GM12801 (cell line): Measurements from ENCODE around the gene BMPR1A.

Experiments used
- CTCF ChIP-seq: IDR thresholded peaks from one replicate; pipeline ENCODE4 v1.5.1; 2011; ENCODE audit warnings: control low read depth; ENCODE audit not compliant: insufficient read length; ENCODE audit errors: extremely low read depth

The BMPR1A gene

DNA sequence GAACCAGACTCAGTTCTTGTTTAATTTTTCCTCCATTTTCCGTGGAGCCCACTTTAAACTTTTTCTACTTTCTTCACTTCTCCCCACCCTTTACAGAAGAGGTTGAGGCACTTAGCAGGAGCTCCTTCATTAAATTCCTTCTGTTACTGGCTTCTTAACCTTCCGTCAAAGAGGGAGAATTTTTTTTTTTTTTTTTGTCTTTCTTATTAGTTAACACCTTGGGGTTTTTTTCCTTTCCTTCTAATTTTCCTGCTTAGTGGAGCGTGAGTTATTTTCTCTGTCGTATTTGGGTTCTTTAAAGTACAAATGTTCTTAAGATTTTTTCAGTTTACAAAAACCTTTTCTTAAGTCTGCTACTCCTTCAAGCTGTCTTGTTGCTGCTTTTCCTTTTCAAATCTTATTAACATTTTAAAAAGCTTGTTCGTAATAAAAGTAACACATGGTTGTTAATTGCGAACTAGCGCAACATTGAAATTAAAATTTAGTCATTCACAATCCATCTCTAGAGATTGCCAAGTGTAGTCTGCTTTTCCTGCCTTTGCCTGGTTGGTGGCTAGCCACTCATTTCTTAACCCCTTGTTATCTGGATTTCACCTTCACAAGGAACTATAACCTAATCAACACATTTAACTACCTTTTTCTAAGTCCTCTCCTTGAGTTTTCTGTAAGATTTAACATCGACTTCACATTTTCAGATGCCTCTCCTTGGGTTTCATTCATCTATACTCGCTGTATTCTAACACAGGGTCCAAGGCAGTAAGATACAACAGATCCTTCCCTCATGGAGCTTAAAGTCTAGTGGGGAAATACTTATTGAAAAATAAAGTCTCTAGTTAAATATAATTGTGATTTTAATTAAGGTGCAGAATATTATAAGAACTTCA lies 2.0 kb downstream of the BMPR1A start:
- TF ChIP-seq CTCF, result no peak

- no peak for TF ChIP-seq CTCF
Measured at GRCh38 chr10:86759073-86759672, 2.8 kb downstream of the BMPR1A start.

DNA sequence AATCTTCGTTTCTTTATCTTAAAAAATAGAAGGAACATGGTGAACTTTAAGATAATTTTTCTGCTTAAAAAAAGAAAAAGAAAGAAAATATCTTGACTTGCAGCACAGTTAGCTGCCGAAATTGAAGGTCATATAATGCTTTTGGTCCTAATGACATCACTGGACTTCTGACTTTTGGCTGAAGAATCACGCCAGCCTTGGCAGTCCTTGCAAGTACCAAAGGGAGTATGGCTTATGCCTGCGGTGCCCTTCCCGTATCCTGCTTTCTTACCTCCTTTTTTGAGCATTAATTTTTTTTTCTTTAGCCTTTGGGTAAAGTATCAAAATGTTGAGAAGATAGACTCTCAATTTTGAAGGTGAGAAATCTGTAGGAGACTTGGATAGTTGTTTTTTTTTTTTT lies 7.0 kb downstream of the BMPR1A start:
- TF ChIP-seq CTCF, result no peak

- no peak for TF ChIP-seq CTCF
Measured at GRCh38 chr10:86765548-86765947, 9.1 kb downstream of the BMPR1A start.

DNA sequence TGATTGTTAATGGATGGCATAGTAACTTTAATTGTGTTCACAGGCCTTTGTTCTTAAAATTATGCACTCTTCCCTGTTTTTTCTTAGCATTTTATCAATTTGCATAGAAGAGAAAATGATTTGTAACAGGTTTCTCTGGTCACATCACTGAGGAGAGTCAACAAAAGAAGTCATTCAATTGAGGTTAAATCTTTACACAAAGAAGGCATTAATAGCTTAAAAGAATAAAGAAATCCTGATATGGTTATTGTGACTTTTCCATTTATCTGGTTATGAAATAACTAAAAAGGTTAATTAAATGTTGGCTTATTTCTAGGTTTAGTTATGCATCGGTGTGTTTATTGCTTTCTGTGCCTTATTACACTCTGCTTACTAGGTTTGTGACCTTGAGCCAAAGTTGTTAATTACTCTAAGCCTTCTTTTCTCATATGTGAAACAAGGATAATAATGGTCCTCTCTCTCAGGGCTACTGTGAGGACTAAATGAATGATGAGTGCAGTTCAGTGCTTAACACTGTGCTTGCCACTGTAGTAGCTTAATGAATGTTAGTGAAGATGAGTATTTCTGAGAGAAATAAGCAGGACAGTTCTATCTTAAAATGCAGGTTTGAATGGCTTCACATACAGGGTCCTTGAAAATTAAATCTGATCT lies 12.1 kb downstream of the BMPR1A start:
- no peak for TF ChIP-seq CTCF

GRCh38 chr10:86769991-86770390 lies 13.6 kb downstream of the BMPR1A start:
- TF ChIP-seq CTCF, result no peak

DNA sequence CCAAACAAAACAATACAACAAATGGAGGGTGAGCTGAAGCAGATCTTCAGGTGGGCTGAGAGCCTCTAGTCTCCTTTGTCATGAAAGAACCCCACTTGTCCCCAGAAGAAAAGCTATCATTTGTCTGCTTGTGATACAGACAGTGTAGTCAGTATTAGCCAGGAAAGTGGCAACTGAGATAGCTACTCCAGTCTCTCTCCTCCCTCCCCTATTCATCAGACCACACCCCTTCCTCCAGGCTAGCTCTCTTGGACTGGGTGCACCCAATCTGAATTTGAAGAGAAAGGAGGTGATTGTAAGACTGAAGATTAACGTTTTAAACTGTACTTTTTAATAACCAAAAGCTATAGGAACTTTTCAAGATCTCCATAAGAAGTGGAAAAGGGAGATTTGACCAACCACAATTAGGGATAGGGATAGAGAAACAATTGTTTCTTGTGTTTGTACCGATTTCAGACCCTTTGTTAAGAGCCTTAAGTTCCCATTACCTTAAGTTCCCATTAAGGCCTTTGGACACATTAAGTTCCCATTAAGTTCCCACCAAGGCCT lies 14.1 kb downstream of the BMPR1A start:
- TF ChIP-seq CTCF, result no peak
